Activated CD4-positive, alpha-beta T cell treated with anti-CD3 and anti-CD28 coated beads for 1 hour (primary cell): ENCODE results near the gene RRAS2.
A peak's percentile ranks its signal among the peaks of the same experiment; 100 is the strongest.
"Not testable (repeated sequence)": the region's sequence is repeated elsewhere in the genome, so short reads cannot be mapped to it uniquely, and the experiment has no call there.

Experiments used
- DNase-seq: peaks from one replicate; pipeline ENCODE4 v3.0.0-alpha.2; 2020

Gene RRAS2

DNA sequence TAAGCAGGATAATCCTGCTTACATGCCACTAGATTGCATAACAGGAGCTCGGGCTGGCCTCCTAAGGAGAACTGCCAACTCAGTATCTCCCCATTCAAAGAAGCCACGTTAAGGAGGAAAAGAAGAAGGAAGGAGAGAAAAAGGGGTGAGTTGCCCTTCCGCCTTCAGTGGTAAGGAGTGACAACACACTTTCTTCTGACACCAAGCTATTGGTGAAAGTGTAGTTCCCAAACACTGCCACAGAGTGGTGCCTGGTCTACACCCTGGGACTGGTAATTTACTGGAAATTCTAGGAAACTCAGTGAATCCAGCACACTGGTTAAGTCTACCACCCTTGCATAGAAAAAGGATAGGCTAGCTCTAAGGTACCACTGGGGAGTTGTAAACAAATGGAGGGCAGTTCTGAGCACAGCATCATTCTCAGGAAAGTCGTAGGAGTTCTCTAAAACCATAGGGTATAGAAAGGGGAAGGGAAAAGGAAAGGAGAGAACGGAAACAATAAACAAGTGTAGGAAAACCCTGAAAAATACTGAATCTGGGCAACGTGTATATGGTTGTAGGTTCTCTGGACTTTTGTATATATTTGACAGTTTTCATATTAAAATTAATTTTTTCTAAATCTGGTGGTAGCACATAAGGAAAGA is 58.2 kb downstream of the RRAS2 start:
- peak; percentile 14 for DNase-seq

DNA sequence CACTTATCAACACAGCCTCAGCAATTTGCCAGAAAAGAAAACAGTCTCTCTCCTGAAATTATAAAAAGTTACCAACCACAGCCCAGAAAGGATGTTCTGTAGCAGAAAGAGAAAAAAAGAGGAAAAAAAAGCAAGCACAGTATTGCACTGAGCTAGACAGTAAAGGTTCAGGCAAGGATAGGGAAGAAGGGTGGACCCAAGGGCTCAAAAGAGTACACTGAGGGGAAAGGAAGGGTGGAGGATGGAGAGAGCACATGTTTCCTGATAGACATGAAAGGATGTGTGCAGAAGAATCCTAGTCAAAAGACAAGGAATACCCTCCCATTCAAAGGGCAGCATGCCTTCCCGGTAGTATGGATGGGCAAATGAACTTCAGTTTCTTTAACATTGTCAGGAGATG is 59.1 kb downstream of the RRAS2 start:
- no peak for DNase-seq

DNA sequence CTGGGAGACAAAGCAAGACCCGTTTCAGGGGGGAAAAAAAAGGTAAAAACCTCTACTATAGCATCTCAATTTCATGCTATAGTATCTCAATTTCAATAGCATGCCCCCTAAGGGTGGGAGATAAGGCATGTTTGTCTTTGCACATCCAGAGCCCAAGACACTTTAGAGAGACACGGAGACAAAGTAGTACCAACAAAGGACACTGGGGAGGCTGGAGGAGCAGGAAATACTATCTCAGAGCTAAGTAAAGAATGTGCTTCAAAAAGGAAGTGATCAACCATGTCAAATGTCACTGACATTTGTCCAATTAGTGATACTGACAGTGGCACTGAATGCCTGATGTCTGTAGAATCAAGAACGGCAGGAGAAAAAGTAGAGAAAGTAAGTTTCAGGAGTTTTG is 68.6 kb downstream of the RRAS2 start:
- no peak for DNase-seq

DNA sequence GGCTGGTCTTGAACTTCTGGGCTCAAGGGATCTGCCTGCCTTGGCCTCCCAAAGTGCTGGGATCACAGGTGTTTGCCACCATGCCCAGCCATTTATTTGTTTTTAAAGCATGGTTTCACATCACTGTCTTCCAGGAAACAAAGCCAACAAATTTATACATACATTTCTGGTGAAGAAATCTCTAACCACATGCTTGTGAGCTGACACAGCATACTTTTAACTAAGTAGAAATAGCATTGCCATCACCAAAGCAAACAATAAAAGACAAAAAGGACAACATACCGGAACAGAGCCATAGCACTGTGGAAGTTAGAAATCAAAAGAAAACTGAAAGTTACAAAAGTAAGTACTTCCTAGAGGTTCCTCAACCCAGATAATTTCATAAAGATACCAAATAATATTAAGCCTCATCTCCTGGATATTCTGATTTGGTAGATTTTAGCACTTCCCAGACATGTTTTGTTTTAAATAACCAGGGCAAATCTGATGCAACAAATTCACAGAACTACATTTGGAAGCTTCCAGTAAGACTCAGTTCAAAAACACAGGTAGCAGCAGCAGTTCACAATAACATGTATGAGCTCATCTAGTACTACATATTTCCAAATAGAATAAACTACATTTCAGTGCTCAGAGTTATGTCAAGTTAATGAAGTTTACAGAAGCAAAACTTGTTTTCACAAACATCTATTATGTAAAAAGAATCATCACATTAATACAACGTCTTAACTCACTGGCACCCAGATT is 70.6 kb downstream of the RRAS2 start:
- no peak for DNase-seq

DNA sequence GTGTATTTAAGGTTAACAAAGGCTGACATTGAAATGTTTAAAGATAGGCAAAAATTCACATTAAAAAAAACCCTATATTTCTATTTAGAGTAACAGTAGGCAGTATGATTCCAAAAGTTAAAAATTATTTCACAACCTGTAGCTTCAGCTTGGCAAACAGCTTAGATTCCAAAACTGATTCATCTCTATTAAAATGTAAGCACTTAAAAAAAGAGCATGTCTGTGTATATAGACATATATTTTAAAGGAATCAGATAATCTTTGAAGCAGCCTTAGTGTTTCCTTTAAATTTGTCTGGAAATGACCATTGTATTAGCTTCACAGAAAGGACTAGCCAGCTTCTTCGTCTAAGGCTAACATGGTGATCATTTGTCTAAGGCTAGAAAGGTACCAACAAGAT is 80.1 kb downstream of the RRAS2 start:
- not testable (repeated sequence) for DNase-seq

DNA sequence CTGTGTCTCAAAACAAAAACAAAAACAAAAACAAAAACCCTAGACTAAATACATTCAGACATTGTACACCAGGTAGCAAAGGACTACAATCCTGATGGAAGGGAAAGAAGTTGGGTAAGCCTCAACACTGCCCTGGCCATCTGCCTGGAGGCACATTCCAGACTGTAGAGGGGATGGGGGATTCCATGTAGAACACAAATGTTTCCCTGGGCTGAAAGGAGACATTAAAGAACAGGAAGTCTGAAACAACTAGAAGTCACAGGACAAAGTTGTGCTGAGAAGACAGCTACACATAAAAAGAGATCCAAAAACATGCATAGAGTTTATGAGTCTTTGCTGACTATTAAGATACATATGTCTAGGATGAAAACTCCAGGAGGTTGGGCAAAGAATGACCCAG is 83.9 kb downstream of the RRAS2 start:
- DNase-seq, result no peak

DNA sequence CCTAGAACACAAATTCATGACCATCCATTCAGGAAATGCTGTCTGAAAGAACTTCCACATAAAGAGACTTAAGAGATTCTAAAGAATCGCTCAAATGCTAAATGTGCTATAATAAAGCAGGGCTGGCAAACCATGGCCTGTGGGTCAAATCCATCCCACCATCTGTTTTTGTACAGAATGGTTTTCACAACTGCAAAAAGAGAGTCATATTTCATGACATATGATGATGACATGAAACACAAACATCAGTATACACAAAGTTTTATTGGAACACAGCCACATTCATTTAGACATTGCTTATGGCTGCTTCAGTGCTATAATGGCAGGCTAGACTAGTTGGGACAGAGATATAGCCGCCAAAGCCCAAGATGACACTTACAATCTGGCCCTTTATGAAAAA is 85.1 kb downstream of the RRAS2 start:
- no peak for DNase-seq

DNA sequence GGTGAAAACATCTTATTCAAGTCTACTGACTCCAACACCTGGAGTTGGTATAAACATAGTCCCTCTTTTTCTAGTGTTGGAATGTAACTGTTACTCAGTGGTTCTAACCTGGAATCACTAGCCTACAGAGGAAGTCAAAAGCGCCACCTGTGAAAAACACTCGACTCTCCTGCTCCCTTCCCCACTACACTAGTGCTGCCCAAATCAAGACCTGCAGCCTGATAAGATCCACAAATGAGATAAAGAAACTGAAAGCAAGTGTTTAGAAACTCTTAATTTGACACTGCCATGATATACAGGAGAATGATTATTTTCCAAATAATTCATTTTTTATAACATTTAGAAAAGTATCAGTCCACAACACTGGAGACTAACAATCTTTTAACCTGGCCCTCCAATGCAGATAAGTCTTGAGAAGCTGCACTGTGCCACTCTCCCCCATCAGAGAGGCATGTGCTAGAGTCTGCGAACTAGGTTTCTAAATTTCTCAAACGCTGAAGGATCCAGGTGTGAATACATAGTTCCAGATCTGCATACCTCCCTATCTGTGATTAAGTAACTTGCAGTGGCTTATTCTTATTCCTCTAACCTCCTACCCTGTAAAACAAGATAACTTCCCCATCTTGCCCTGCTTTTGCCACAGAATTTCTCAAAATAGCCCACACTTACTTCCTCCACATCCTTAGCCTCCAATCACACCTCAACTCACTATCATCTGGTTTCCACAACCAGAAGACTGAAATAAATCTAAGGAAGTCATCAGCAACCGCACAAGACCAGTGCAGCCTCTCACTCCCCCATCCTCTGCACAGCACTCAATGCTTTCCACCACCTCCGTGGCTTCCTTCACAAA is 88.1 kb downstream of the RRAS2 start:
- no peak for DNase-seq

DNA sequence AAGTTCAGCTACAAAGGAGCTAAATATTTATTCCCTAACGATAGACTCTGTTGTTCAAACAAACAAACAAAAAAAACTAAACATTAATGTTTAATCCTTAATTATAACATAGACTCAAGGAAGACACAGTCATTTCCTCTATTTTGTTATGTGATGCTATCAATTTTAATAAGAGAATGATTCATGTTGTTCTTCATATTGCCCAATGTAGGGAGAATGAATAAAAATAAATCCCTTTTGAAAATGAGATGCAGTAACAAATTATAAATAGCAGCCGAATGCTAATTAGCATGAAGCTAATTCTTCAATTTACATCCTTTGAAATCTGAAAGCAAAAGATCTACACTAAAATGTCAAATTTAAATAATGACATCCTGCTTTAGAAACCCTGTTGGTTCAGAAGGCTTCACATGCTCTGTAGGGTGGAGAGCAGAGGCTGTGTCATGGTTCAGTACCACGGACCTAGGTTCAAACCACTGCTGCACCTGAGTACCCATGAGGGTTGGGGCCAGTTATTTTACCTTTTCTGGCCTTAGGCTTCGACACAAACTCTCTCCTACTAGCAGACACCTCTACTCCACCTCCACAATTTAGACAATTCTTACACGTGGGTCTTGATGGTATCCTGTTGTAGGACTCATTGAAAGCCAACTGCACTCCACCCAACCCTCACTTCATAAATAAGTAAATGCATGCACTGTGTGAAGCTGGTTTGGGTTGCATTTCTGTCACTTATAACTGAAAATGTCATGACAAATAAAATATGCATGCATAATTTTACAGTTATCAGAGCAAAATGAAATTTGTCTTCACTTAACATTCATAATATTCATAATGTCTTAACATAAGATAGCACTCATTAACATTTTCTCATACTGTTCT is 89.0 kb downstream of the RRAS2 start:
- DNase-seq, result no peak

DNA sequence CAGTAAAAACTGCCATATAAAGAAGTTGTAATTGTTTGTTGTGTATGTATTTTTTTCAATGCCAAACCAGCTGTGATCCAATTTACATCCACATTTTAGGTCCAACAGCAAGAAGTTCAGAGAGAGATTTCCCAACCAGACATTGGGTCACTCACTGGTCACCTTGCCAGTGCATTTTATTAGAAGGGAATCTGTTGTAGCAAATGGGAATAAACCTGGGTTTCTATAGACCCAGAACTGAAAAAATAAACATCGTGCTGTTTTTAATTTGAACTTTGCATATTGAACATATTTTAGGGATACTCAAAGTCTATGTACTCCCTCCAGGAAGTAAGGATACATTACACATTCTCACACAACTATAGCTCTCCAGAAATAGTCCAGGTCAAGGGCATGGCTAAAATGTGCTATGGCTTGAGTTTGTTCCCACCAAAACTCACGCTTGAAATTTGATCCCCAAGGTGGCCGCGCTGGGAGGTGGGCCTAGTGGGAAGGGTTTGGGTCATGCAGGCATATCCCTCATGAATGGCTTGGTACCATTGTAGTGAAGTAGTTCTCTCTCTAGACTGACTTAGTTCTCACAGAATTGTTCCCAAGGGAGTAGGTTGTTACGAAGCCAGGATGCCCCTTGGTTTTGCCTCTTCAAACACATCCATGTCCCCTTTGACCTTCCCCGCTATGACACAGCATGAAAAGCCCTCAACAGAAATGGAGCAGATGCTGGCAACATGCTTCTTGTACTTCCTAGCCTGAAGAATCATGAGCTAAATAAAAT is 90.9 kb downstream of the RRAS2 start:
- DNase-seq, result no peak

DNA sequence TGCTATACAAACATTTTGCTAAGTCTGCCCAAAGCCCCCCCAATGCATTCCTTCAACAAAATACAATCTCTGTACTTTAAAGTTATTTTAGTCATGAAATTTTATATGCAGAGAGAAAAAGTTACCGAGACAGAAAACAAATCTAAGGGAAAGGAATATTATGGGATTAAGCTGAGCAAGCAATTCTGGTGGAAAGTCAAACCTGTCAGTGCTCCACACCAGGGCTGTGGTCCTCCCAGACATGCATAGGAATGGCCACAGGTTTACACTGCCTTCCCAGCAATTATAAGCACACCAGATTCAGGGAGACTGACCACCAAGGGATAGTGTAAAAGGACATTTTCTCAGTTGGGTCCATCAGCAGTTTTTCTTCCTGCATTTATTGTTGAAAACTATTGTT is 92.4 kb downstream of the RRAS2 start:
- no peak for DNase-seq

DNA sequence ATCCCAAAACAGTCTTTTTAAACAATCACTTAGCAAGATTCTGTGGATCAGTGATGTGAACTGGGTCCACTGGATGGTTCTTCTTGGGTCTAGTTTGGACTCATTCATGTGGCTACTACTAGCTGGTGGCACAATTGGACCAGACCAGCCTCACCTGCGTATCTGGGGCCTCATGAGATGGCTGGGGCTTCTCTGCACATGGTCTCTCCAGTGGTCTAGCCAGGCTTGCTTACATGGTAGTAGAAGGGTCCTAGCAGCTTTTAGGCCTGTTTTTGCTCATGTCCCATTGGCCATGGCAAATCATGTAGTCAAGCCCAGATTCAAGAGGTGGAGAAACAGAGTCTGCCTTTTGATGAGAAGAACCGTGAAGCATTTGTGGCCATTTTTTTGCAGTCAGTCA is 94.0 kb downstream of the RRAS2 start:
- no peak for DNase-seq

DNA sequence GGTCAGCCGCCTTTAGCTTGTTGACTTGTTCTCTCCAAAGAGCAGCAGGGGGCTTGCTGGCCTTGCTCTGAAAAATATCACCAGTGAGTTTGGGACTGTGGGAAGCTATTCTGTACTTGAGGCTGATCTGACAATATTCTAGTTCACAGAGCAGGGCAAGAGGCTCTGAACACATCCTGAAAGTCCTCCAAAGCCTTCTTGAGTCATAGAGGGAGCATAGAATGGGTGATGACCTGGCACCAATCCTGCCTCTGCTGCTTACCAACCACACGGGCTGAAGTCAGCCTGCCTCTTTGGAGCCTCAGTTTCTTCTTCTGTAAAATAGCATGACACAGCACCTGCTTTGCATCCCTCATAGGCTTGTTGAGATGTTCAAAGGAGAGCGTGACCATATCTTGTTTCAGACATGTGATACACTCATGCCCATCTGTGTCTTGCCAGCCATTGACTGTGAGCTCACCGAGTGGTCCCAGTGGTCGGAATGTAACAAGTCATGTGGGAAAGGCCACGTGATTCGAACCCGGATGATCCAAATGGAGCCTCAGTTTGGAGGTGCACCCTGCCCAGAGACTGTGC is 96.6 kb downstream of the RRAS2 start:
- DNase-seq, result no peak

DNA sequence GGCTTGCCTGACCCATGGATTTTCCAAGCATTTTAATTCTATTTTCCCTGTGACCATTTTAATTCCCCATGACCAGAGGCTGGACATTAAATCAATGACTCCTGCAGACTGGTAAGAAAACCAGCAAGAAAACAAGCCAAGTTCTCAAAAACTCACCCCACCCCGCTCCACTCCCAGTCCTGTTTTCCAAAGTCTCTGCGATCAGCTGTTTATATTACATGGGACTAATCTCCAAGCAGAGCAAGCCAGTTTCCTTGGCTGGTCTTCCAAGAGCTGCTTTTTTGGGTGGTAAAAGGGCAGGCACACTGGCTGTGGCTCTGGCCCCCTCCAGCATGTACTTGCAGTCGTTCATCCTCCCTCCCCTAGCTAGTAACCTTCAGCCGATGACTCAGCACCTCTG is 97.9 kb downstream of the RRAS2 start:
- no peak for DNase-seq

DNA sequence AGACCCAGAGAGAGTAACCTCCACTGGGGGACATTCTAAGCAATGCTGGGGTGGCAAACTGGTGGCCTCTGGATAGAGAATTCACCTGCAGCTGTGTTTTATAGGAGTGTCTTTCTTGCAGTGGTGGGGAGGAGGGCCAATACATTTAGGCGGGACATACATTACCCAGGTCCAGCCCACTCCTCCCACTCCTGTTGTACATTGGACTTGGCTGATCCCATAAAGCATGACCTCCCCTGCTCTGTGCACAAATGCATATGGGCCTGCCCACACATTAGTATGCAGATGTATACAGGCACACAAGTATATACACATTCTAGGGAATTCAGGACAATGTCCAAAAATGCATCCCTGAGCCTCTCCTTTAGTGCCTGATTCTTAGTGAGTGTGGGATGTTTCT is 99.1 kb downstream of the RRAS2 start:
- no peak for DNase-seq

DNA sequence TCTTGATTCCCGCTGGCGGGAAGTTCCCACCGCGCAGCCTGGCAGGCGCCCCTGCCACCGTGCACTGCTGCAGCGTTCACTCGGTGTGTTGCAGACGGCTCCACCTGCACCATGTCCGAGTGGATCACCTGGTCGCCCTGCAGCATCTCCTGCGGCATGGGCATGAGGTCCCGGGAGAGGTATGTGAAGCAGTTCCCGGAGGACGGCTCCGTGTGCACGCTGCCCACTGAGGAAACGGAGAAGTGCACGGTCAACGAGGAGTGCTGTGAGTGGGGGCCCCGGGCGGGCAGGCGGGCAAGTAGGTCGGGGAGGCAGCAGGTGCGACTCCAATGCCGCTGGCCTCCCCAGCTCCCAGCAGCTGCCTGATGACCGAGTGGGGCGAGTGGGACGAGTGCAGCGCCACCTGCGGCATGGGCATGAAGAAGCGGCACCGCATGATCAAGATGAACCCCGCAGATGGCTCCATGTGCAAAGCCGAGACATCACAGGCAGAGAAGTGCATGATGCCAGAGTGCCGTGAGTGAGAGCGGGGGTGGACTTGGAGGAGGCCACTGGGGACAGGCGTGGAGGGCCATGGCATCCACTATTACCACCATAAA is 99.7 kb downstream of the RRAS2 start:
- DNase-seq, result no peak

DNA sequence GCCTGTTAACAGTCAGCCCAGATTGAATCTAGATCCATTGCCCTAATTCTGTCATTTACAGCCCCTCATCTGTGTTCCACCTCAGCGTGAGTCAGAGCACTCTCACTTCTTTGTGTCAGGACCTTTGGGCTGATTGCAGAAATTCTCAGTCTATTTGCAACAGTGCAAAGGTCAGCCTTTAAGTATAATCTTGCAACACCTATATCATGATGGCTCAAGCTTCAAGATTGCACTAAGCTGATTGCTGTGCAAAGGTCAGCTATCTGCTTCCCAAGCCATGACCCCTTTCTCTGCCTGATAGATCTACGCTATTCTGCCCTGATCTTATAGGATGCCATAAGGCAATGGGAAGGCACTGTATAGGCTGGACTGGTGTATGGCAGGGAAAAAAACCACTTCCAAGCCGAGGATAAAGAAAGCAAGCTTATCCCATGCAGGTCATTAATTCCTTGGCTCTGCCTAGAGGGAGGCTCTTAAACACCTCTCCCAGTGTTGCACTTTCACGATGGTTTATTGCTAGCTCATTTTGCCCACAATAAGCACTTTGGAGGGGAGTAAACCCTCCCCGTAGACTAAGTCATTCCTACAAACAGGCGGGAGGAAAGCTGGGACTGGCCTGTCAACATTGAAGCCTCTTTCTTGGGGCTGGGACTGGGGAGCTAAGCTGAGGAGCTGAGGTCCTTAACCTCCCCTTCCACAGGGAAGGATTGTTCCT is 100.6 kb downstream of the RRAS2 start:
- DNase-seq, result no peak

DNA sequence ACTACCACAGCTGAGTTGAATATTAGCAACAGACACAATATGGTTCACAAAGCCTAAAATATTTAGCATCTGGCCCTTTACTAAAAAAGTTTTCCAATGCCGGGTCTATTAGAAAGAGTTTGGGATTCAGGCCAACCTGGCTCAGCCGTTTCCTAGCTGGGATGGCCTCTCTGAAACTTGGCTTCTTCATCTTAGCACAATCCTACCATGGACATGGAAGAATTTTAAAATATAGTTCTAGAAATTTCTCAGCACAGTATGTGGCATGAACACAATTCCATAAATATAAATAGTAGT is 103.8 kb downstream of the RRAS2 start:
- DNase-seq, result no peak

DNA sequence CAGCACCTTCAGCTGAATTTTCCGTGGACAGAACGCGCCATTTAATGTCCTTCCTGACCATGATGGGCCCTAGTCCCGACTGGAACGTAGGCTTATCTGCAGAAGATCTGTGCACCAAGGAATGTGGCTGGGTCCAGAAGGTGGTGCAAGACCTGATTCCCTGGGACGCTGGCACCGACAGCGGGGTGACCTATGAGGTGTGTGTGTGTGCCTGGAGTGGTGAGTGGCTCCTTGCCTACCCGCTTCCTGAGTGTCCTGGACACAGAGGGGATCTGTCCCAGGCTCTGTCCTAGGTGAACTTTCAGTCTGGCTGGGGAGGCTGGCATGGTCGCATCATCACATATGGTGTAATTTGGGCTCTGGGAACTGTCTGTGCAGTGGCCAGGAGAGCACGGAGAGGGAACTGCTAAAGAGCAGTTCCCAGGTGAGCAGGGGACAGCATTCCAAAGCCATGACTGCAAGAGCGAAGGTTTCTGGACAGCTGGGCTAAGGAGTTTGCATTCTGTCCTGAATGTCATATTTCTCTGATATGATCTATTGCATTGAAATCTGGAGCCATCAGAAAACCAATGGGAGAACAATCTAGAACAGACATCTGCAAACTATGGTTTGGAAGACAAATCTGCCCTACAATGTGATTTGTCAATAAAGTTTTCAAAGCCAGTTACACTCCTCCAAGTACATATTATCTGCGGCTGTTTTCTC is 104.3 kb downstream of the RRAS2 start:
- no peak for DNase-seq

DNA sequence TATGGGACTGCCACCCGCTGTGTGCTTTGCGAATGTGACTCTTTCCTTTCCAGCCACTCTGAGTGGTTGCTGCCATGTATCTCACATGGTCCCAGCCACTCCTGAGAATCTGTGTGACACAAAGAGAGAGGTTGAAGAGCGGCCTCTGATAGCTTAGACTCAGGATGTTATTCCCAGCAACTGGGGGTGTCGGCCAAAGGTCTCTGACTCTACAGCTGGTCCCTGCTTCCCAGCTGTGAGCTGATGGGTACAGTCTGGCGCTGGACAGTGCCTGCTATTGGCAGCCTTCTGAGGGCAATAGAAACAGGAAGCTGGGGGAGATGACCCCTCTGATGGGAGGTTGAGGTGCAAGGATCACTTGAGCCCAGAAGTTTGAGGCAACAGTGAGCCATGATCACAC is 105.1 kb downstream of the RRAS2 start:
- DNase-seq, result no peak
